SJSA1 (cell line): ENCODE measurements around the gene FHIT. TPM values are rescaled to one million over a fixed set of nuclear protein-coding genes. Genes with fewer than 3 reads are reported as not detected.
A peak's percentile ranks its signal among the peaks of the same experiment; 100 is the strongest.

Experiments
- DNase-seq, 2 experiments: peaks; one replicate each; pipeline ENCODE4 v3.0.0-alpha.2; 2015 to 2020; ENCODE audit warnings: low spot score in 2 of 2, low read depth in 1 of 2
- H3K27ac ChIP-seq: fragments of 250-450 bp; sonication (Bioruptor Pico); 2 replicates; pipeline ENCODE4 v1.5.1; 2020; ENCODE audit warnings: mild to moderate bottlenecking, moderate library complexity
- H3K27me3 ChIP-seq: fragments of 250-450 bp; sonication (Bioruptor Pico); replicated peaks from 2 replicates; pipeline ENCODE4 v1.5.1; 2020; ENCODE audit warnings: mild to moderate bottlenecking, moderate library complexity
- H3K36me3 ChIP-seq: fragments of 250-450 bp; sonication (Bioruptor Pico); 2 replicates; pipeline ENCODE4 v1.5.1; 2020; ENCODE audit warnings: mild to moderate bottlenecking
- H3K4me1 ChIP-seq: fragments of 250-450 bp; sonication (Bioruptor Pico); replicated peaks from 2 replicates; pipeline ENCODE4 v1.6.1; 2021; ENCODE audit warnings: mild to moderate bottlenecking
- H3K4me3 ChIP-seq: fragments of 250-450 bp; sonication (Bioruptor Pico); 2 replicates; pipeline ENCODE4 v1.5.1; 2020; ENCODE audit warnings: mild to moderate bottlenecking
- H3K9me3 ChIP-seq: fragments of 250-450 bp; sonication (Bioruptor Pico); replicated peaks from 2 replicates; pipeline ENCODE4 v1.5.1; 2020; ENCODE audit warnings: mild to moderate bottlenecking
- total RNA-seq: library from RNA; depleted of rRNA; stranded (reverse); fragments of >200 nt; shearing (Covaris generic); gene quantifications from 2 replicates; pipeline ENCODE4 v1.2.3, GENCODE V29; 2014

The FHIT gene
- total RNA-seq, 1 experiment from 2014 or later: not detected

DNA sequence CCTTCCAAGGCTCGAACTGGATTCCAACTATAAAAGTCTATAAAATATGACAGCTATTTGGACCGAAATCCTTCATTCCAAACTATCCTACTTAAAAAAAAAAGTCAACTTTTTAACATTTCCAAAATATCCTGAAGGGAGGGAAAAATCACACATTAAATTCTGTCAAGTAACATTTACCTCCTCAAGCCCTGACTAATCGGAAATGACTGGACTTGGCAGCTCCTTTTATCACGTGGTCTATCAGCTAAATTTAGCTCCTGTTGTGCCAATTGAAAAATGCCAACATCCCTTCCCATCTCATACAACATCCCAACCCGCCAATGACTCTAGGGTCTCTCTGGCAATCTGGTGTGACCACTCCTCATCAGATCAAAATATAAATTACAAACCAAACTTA is 297.9 kb downstream of the FHIT start:
- H3K4me3 ChIP-seq: no peak overlapping the region
- no peaks in the 10 kb centered on the region for H3K36me3 ChIP-seq
- H3K27ac ChIP-seq: no peak overlapping the region
- no peak for DNase-seq
- no peaks in the 10 kb centered on the region for H3K9me3 ChIP-seq
- no peaks in the 10 kb centered on the region for H3K27me3 ChIP-seq
- H3K4me1 ChIP-seq: no peaks in the 10 kb centered on the region

DNA sequence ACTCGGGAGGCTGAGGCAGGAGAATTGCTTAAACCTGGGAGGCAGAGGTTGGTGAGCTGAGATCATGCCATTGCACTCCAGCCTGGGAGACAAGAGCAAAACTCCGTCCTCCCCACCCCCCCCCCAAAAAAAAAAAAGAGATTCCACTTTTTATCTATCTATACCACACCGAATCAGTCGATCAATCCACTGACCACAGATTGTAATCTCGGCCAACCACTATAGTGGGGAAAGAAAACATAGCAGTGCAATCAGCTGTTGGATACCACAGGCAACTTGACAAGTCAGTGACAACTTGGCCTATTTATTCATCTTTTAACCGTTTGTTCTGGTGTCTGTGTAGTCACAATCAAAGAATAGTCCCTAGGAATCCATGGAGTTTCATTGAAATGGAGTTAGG is 299.2 kb downstream of the FHIT start:
- H3K4me1 ChIP-seq: no peaks in the 10 kb centered on the region
- no peaks in the 10 kb centered on the region for H3K36me3 ChIP-seq
- no peak overlapping the region for H3K27ac ChIP-seq
- H3K27me3 ChIP-seq: no peaks in the 10 kb centered on the region
- H3K9me3 ChIP-seq: no peaks in the 10 kb centered on the region
- no peak overlapping the region for H3K4me3 ChIP-seq
- DNase-seq: no peak

GRCh38 chr3:60949146-60949545 is 302.1 kb downstream of the FHIT start:
- no peak overlapping the region for H3K4me3 ChIP-seq
- no peaks in the 10 kb centered on the region for H3K4me1 ChIP-seq
- H3K27ac ChIP-seq: no peak overlapping the region
- H3K9me3 ChIP-seq: no peaks in the 10 kb centered on the region
- no peak for DNase-seq
- H3K36me3 ChIP-seq: no peaks in the 10 kb centered on the region
- no peaks in the 10 kb centered on the region for H3K27me3 ChIP-seq

- Histone ChIP-seq H3K9me3 (no peaks in the 10 kb centered on the region), H3K27ac (no peak overlapping the region), H3K4me3 (no peak overlapping the region), H3K27me3 (no peaks in the 10 kb centered on the region), H3K4me1 (no peaks in the 10 kb centered on the region), H3K36me3 (no peaks in the 10 kb centered on the region)
- DNase-seq: no peak
Observed at GRCh38 chr3:60948488-60948887, 302.8 kb downstream of the FHIT start.

DNA sequence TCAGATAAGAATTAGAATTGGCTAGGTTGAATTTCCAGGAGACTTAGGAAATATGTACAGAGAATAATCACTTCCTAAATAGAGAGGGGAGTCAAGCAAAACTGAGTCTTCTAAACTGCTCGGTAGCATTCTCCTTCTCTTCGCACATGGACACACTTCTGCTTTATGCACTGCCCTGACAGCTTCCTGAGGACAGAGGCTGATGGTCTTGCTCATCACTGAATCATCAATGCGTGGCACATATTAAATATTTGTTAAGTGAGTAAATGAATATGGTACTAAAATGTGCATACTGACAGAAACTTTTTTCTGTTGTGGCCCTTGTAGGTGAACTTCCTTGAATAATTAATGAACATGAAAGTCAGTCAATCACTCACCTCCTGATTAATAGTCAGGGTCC is 315.5 kb downstream of the FHIT start:
- H3K27me3 ChIP-seq: no peaks in the 10 kb centered on the region
- peak in 1 of 2 experiments; percentile 10 for DNase-seq
- no peaks in the 10 kb centered on the region for H3K9me3 ChIP-seq
- H3K36me3 ChIP-seq: no peaks in the 10 kb centered on the region
- H3K4me3 ChIP-seq: no peak overlapping the region
- 0 out of 2 replicates have a peak, but pooled peaks cover 3% of the 10 kb centered on the region for H3K4me1 ChIP-seq
- no peak overlapping the region; the same call in 1 of the 2 replicates for H3K27ac ChIP-seq

DNA sequence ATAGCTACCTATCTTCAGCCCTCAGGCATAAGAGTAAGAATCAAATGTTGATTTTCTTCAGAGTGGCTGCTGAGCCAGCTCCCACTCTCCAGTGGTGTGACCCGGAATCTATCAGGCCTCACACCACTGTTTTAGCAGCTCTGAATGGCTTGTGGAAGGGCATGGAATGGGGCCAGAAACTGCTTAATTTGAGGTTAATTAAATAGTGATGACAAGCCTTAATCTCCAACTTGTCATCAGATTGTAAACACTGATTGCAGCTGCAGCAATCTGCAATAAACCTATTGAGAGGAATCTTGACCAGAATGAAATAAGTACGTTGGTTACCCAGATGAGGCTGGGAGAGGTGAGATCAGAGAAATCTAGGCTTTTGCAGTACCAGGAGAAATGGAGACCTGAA is 317.4 kb downstream of the FHIT start:
- Histone ChIP-seq H3K36me3 (no peaks in the 10 kb centered on the region), H3K4me3 (no peak overlapping the region), H3K9me3 (no peaks in the 10 kb centered on the region), H3K4me1 (0 out of 2 replicates have a peak, but pooled peaks cover 3% of the 10 kb centered on the region), H3K27ac (no peak overlapping the region), H3K27me3 (no peaks in the 10 kb centered on the region)
- no peak for DNase-seq

GRCh38 chr3:60932643-60933042 is 318.6 kb downstream of the FHIT start:
- Histone ChIP-seq H3K27ac (no peak overlapping the region), H3K4me1 (0 out of 2 replicates have a peak, but pooled peaks cover 3% of the 10 kb centered on the region), H3K4me3 (no peak overlapping the region), H3K27me3 (no peaks in the 10 kb centered on the region), H3K36me3 (no peaks in the 10 kb centered on the region), H3K9me3 (no peaks in the 10 kb centered on the region)
- DNase-seq: no peak

GRCh38 chr3:60932170-60932569 is 319.1 kb downstream of the FHIT start:
- Histone ChIP-seq H3K27me3 (no peaks in the 10 kb centered on the region), H3K27ac (no peak overlapping the region), H3K4me3 (no peak overlapping the region), H3K36me3 (no peaks in the 10 kb centered on the region), H3K4me1 (0 out of 2 replicates have a peak, but pooled peaks cover 3% of the 10 kb centered on the region), H3K9me3 (no peaks in the 10 kb centered on the region)
- DNase-seq: no peak

DNA sequence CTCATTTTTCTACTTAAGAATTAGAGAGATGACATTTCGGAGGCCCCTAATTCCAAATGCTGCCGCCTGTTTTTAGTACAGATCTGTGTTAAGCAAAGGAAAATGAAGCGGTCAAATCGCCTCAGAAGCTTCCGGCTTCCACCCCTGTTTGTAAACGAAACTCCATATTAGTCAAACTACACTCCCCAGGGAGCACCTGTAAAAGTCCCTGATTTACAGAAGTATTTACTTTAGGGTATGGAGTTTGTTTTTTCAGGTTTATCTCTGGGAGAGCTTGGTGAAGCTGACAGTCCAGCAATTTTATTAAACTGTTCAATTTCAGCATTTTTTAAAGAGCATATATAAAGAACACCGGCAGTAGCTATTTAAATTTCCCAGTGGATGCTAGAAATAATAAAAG is 319.8 kb downstream of the FHIT start:
- 0 out of 2 replicates have a peak, but pooled peaks cover 3% of the 10 kb centered on the region for H3K4me1 ChIP-seq
- no peak for DNase-seq
- no peak overlapping the region for H3K27ac ChIP-seq
- H3K36me3 ChIP-seq: no peaks in the 10 kb centered on the region
- H3K9me3 ChIP-seq: no peaks in the 10 kb centered on the region
- H3K27me3 ChIP-seq: no peaks in the 10 kb centered on the region
- H3K4me3 ChIP-seq: no peak overlapping the region

DNA sequence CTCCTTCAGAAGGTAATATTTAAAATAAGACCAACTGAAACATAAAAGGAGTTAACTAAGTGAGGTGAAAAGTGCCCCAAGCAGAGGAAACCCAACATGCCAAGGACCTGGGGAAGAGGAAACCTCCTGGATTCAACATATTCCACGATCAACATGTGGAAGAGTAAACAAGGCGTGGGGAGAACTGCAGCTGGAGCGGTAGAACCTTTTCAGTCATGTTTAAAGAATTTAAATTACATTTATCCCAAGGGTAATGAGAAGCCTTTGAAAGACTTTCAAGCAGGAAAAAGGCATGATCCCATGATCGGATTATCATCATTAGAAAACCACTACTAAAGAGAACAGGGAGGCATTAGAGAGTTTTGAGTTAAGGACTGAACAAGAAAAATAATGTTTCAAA is 330.7 kb downstream of the FHIT start:
- Histone ChIP-seq H3K4me1 (no peaks in the 10 kb centered on the region), H3K27ac (no peak overlapping the region), H3K36me3 (no peaks in the 10 kb centered on the region), H3K4me3 (no peak overlapping the region), H3K9me3 (no peaks in the 10 kb centered on the region), H3K27me3 (no peaks in the 10 kb centered on the region)
- DNase-seq: no peak

DNA sequence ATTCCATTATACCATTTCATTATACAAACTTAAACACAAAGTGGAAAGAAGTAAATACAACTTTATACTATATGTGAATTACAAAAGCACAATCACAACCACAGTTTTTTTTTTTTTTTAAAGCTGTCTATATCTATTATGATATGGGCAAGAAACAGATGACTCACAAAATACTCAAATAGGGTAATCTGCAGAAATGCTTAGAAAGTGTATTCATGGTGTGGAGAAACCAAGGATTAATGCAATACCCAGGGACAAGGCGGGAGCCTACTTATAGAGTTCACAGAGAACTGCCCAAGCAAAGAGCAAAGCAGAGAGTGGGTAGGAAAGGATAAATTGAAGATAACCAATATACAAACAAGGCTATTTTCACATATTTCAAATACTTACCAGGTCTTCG is 332.0 kb downstream of the FHIT start:
- Histone ChIP-seq H3K4me1 (no peaks in the 10 kb centered on the region), H3K27ac (no peak overlapping the region), H3K9me3 (no peaks in the 10 kb centered on the region), H3K4me3 (no peak overlapping the region), H3K27me3 (no peaks in the 10 kb centered on the region), H3K36me3 (no peaks in the 10 kb centered on the region)
- no peak for DNase-seq

DNA sequence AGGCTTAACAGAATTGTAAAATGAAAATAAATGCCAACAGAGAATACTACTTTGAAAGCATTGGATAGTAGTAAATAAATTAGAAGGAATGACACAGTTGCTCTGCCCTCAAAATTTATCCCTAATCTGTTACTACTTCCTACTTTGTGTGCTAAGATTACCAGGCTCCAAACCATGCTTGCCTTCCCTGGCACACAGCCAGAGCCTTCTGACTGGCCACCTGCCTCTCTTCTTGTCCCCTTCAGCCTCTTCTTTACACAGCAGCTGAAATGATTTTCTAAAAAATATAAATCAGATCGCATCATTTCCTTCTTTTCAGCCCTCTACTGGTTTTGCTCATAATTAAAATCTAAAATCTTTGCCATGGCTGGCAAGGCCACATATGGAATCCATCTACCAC is 334.1 kb downstream of the FHIT start:
- no peaks in the 10 kb centered on the region for H3K4me1 ChIP-seq
- DNase-seq: no peak

GRCh38 chr3:60916546-60916945 is 334.7 kb downstream of the FHIT start:
- Histone ChIP-seq H3K4me3 (no peak overlapping the region), H3K9me3 (no peaks in the 10 kb centered on the region), H3K4me1 (no peaks in the 10 kb centered on the region), H3K27me3 (no peaks in the 10 kb centered on the region), H3K27ac (no peak overlapping the region), H3K36me3 (no peaks in the 10 kb centered on the region)
- DNase-seq: no peak

More for the DNA sequence above, 334.1 kb downstream of the FHIT start:
- Histone ChIP-seq H3K4me3 (no peak overlapping the region), H3K27me3 (no peaks in the 10 kb centered on the region), H3K27ac (no peak overlapping the region), H3K36me3 (no peaks in the 10 kb centered on the region), H3K9me3 (no peaks in the 10 kb centered on the region)

- Histone ChIP-seq H3K27ac (no peak overlapping the region), H3K9me3 (no peaks in the 10 kb centered on the region), H3K27me3 (no peaks in the 10 kb centered on the region), H3K4me3 (no peak overlapping the region), H3K36me3 (no peaks in the 10 kb centered on the region), H3K4me1 (no peaks in the 10 kb centered on the region)
- no peak for DNase-seq
Observed at GRCh38 chr3:60913474-60913873, 337.8 kb downstream of the FHIT start.

- H3K36me3 ChIP-seq: no peaks in the 10 kb centered on the region
- H3K4me3 ChIP-seq: no peak overlapping the region
- no peak for DNase-seq
- no peak overlapping the region for H3K27ac ChIP-seq
- no peaks in the 10 kb centered on the region for H3K27me3 ChIP-seq
- no peaks in the 10 kb centered on the region for H3K4me1 ChIP-seq
- no peaks in the 10 kb centered on the region for H3K9me3 ChIP-seq
Observed at GRCh38 chr3:60912876-60913275, 338.4 kb downstream of the FHIT start.
